GM18907 (cell line): ENCODE measurements around the gene RCE1.
"Not testable (repeated sequence)": the region's sequence is repeated elsewhere in the genome, so short reads cannot be mapped to it uniquely, and the experiment has no call there.

Experiments used
- ATAC-seq: cut with Tn5 transposase; IDR thresholded peaks from one replicate; pipeline ENCODE4 v1.9.1; 2021; ENCODE audit warnings: mild to moderate bottlenecking, moderate library complexity; ENCODE audit not compliant: unreplicated experiment

RCE1 gene

GRCh38 chr11:66842896-66843775 lies at the start of gene RCE1:
RCE1 (plus strand) TSS chr11:66843441; CDS start chr11:66843456, 15 bp downstream.
- peak; percentile 67 for ATAC-seq

GRCh38 chr11:66799815-66800214 lies 43.4 kb upstream of the RCE1 start:
- ATAC-seq: not testable (repeated sequence)

DNA sequence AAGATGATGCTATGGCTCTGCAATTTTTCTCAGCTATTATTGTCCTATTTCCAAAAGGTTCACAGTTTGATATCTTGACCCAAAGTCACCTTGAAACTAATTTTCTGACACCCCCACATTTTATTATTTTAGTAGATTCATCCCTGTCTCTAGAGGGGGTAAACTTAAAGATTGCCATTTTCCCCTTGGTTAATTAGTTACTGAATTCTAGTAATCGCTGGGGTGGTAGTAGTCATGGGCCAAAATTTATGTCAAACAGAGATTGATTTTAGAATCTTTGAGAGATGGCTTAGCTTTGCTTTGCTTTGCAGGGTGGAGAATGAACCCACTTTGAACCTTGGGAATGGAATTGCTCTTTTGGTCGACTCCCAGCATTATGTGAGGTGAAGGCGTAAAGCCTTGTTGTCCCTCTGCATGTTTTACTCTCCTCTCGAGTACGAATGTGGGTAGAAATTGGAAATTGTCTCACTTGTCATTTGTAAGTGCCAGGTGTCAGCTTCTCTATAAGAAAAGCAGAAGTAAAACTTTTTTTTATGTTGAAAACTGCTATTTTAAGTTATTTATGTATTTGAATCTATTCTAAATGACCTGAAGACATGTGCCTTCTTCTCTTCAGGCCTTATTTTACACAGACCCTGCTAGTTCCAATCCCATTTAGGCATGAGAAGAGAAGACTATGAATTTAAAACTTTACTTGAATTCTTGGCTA lies 42.4 kb upstream of the RCE1 start:
- ATAC-seq: no peak

DNA sequence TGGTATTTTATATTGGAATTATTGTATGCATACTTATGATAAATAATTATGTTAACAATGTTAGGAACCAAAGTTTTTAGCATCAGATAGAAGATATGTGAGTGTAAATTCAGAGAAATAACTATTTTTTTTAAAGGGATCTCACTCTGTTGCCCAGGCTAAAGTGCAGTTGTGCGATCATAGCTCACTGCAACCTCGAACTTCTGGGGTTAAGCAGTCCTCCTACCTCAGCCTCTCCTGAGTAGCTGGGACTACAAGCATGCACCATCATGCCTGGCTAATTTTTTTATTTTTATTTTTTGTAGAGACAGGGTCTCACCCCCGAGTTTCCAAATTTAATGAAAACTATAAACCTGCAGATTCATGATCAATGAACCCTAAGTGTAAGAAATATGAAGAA lies 33.6 kb upstream of the RCE1 start:
- no peak for ATAC-seq

- ATAC-seq: no peak
Observed at GRCh38 chr11:66810576-66811185, 32.6 kb upstream of the RCE1 start.

GRCh38 chr11:66814678-66815077 lies 28.6 kb upstream of the RCE1 start:
- no peak for ATAC-seq

GRCh38 chr11:66815646-66816045 lies 27.6 kb upstream of the RCE1 start:
- ATAC-seq: no peak

- ATAC-seq: no peak
Observed at GRCh38 chr11:66818231-66818955, 24.8 kb upstream of the RCE1 start.

- ATAC-seq: no peak
Observed at GRCh38 chr11:66820381-66820780, 22.9 kb upstream of the RCE1 start.

GRCh38 chr11:66820901-66821300 lies 22.3 kb upstream of the RCE1 start:
- ATAC-seq: no peak

GRCh38 chr11:66823700-66824099 lies 19.5 kb upstream of the RCE1 start:
- no peak for ATAC-seq

DNA sequence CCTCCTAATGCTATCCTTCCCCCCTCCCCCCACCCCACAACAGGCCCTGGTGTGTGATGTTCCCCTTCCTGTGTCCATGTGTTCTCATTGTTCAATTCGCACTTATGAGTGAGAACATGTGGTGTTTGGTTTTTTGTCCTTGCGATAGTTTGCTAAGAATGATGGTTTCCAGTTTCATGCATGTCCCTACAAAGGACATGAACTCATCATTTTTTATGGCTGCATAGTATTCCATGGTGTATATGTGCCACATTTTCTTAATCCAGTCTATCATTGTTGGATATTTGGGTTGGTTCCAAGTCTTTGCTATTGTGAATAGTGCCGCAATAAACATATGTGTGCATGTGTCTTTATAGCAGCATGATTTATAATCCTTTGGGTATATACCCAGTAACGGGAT lies 18.7 kb upstream of the RCE1 start:
- not testable (repeated sequence) for ATAC-seq

- ATAC-seq: no peak
Observed at GRCh38 chr11:66834539-66834845, 8.7 kb upstream of the RCE1 start.

- ATAC-seq: no peak
Observed at GRCh38 chr11:66834943-66835342, 8.3 kb upstream of the RCE1 start.

DNA sequence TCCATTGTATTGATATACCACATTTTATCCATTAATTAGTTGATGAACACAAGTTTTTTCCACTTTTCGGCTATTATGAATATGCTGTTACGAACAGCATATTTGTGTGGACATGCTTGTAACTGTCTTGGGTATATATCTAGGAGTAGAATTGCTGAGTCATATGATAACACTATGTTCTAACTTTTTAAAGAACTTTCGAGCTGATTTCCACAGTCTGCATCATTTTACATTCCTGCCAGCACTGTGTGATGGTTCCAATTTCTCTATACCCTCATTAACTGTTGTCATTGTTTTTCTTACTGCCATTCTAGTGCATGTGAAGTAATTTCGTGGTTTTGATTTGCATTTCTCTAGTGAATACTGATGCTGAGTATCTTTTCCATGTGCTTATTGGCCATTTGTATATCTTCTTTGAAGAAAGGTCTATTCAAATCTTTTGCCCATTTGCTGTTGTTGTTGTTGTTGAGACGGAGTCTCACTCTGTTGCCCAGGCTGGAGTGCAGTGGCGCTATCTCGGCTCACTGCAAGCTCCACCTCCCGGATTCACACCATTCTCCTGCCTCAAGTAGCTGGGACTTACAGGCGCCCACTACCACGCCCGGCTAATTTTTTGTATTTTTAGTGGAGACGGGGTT lies 7.4 kb upstream of the RCE1 start:
- no peak for ATAC-seq

GRCh38 chr11:66840317-66841091 lies 2.7 kb upstream of the RCE1 start:
- no peak for ATAC-seq

GRCh38 chr11:66841861-66842260 lies 1.4 kb upstream of the RCE1 start:
- no peak for ATAC-seq

DNA sequence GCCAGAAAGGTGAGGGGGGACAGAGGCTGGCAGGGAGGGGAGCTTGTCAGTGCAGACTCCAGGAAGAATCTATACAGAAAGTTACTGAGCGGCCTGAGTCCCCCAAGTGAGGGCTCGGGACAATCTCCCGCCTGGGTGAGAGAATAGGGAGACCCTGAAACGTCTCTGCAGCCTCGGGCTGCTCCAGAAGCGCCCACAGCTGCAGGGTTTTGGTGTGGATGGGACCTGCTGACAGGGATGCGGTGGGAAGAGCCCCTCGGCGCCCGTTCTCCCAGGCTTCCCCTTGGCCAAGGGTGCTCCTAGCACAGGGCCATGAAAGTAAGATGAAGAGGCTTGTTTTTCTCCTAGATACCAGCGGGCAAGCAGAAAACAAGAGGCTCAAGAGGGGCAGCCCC lies 743 bp upstream of the RCE1 start:
- peak; percentile 2 for ATAC-seq

- ATAC-seq: no peak
Observed at GRCh38 chr11:66843776-66844495, 695 bp downstream of the RCE1 start.
